NCI-H526 treated with DMSO at 0.1 percent for 48 hours (cell line): ENCODE results near the gene TGFBR3.

ENCODE experiments used
- DNase-seq: peaks from one replicate; lab custom pipeline; 2025; lab: John Stamatoyannopoulos, UW

The TGFBR3 gene

GRCh38 chr1:91754816-91755580, 131.0 kb downstream of the TGFBR3 start:
- no peak for DNase-seq

DNA sequence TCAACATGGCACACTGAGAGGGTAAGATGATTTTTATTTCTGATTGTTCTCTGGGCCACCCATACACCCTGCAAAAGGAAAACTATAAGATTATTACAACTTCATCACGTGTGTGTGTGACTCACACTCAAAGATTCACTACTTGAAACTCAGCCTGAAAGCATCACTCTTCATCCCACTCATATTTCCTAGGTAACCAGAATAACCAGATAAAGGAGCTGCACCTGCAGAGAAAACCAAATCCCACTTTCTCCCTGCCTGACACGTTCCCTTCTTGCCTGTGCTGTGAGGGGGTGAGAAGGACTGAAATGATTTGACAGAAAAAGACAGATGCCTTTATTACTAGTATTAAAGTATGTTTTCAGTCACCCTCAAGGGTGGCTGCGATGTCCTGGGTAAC, 131.6 kb downstream of the TGFBR3 start:
- DNase-seq, result no peak

- DNase-seq, result no peak
Observed at GRCh38 chr1:91753878-91754277, 132.1 kb downstream of the TGFBR3 start.

DNA sequence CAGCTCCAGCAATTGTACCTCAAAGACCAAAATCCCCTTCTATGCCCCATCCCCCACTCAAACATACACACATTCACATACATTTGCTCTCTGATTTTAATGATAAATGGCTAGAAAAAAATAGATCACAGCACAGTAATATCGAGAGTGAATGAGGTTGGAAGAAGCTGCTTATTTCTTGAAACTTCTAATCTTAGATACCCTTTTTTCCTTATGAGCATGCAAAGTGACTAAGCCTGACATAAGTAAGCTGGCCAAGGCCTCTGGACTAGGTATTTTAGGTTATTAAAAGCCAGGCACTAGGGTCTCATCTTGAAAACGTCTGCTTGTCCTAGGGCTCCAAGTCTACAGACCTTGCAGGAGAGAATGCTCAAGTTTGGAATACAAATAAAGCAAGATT, 133.6 kb downstream of the TGFBR3 start:
- no peak for DNase-seq

- DNase-seq, result no peak
Observed at GRCh38 chr1:91751275-91751674, 134.7 kb downstream of the TGFBR3 start.

GRCh38 chr1:91750398-91750996, 135.5 kb downstream of the TGFBR3 start:
- no peak for DNase-seq

GRCh38 chr1:91749788-91750231, 136.1 kb downstream of the TGFBR3 start:
- DNase-seq, result no peak

DNA sequence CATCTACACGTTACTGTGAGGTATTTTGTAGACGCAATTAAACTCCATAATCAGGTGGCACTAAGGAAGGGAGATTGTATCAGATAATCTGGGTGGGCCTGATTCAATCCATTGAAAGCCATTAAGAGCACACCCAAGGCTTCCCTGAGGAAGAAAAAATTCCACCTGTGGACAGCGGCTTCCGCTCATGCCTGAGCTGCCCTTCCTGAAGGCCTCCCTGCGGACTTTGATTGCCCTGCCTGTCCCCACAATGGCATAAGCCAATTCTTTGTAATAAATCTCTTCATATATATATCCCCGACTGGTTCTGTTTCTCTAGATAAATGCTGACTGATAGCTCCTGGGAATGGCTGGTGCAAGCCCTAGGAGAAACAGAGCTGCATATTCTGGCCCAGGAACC, 138.3 kb downstream of the TGFBR3 start:
- no peak for DNase-seq

DNA sequence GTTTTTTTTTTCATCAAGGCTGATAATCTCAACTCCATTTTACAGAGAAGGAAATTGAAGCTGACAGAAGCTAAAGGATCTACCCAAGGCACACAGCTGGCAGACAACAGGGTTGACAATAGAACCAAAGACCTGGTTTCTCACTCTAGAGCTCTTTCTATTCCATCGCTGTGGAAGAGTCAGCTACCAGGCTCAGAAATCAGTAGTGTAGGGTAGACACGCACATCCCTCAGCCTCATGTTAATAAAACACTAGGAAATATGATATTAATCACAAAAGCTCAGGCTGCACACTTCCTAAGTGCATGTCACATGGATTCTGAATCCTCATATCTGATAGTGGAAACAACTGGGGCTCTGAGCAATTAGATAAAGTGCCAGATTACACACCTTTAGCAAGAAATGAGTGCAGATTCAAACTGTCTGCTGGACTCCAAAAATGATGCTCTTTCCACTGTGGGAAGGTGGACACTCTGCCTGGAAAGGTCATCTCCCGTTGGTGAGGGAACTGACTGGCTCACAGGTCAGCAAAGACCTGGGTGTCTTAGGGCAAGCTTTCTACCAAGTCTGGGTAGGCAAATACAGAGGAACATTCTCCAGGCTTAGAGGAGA, 139.1 kb downstream of the TGFBR3 start:
- no peak for DNase-seq

GRCh38 chr1:91745640-91746373, 140.1 kb downstream of the TGFBR3 start:
- DNase-seq, result no peak

- no peak for DNase-seq
Observed at GRCh38 chr1:91744953-91745639, 140.9 kb downstream of the TGFBR3 start.

GRCh38 chr1:91742848-91743292, 143.1 kb downstream of the TGFBR3 start:
- DNase-seq, result no peak

GRCh38 chr1:91741906-91742305, 144.0 kb downstream of the TGFBR3 start:
- DNase-seq, result no peak

DNA sequence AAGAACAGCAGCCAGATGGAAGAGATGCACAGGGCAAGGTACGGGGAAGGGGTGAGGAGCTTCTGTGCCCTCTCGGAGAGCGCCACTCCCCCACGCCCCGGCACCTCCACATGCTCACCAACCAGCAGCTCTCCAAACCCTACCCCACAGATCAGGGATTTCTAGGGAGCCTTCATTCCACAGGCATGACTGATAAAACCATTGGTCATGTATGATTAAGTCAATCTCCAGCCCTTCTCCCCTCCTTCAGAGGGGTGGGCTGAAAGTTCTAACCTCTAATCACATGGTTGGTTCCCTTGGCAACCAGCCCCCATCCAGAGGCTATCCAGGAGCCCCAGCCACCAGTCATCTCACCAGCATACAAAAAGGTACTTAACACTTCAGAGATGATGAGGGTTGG, 144.7 kb downstream of the TGFBR3 start:
- DNase-seq, result no peak

DNA sequence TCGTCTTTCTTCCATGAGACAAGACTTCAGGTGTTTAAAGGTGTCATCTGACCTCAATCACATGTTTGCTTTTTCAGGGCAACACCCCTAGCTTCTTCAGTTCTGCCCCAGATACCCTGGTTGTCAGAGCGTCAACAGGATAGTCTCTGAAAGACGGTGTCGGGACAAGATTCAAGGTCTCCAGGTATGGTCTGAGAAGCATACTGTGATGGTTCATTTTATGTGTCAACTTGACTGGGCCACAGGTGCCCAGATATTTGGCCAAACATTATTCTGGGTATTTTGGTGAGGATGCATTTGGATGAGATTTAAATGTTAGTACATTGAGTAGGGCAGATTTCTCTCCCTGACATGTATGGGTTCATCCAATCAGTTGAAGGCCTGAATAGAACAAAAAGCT, 148.3 kb downstream of the TGFBR3 start:
- no peak for DNase-seq

DNA sequence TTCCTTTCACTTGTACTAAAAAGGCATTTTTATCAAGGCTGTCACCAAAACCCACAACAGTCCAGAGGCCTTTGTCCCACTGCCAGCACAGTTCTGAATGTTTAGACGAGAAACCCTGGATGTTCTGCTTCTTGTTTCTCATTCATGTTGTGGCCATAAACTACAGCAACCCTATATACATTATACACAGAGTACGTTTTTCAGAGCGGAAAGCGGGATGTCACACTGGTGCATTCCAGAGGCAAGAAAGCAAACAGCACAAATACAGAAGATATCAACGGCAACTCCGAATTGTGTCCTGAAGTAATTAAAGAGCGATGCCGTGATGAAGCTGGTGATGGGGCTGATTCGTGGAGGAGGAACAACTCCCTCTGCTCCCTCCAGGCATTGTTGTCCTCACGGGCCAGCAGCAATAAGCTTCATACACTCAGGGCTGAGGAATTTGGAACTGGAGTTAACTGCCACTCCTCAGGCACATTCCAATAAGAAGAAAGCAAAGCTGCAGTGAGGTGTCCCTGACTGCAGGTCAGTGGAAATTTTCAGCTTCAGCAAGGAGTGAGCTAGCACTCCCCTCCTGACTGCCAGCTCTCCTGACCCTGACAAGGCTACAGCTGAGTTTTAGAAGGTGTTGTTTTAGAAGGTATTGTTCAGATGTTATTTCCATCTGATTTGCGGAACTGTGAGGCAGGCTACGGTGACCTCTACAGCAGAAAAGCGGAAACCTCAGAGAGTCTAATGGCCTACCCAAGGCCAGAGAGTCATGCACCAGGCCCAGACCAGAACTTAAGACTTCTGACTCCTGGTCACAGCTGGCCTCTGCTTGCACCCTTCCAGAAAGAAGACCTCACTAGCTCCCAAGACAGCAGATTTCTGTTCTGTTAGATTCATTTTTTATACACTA, 149.0 kb downstream of the TGFBR3 start:
- no peak for DNase-seq

- no peak for DNase-seq
Observed at GRCh38 chr1:91736146-91736714, 149.7 kb downstream of the TGFBR3 start.

DNA sequence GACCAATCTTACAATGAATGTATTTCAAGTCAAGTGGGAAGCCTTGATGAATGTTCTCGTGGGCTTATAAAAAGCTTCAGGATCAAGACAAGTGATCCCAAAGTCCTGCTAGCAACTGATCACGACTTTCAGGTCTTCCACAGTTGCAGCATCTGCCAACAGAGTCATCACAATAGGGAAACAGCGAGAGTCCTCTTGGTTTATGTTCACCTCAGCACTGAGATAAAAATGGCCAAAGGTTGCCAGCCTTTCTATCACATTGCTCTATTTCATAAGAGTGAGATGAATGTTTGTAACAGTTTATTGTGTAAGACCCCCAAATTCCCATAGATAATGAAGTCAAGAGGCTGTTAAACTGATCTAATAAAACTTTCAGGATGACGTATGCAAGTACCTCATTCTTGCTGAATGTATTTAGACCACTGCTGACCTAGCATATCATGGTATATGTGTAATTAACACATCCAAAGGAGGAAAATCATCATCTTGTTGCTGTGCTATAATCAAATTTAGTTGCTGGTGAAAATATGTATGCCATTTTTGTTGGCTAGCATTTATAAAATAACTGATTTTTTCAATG, 150.6 kb downstream of the TGFBR3 start:
- DNase-seq, result no peak

- no peak for DNase-seq
Observed at GRCh38 chr1:91734761-91735160, 151.2 kb downstream of the TGFBR3 start.

DNA sequence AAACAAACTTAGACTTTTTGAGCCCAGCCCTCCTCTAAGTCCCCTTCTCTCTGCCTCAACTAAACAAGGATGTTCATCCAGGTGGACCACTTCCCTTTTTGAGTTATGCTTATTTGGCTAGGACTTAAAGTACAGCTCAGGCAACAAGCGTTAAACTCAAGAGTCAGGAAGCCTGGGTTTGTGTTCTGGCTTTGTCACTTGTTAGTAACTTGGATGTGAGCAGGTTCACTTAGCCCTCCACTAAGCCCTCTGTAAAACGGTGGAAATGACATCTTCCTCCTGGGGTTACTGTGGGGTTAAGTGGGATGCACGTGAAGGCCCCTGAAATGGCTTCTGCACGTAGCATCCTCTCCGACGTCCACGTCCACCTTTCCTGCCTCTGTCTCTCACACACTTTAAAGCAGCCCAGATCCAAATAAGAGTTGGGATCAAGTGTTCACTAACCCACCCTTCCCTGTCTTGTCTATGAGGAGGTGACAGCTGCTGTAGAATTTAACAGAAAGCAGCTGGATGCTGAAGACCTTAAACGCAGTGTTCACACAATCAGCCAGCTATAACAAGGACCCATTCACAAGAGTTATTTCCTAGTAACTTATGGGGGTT, 152.7 kb downstream of the TGFBR3 start:
- no peak for DNase-seq
